HG03139 (cell line): ENCODE results near the gene NPR3.

Experiments used
- ATAC-seq: cut with Tn5 transposase; IDR thresholded peaks from one replicate; pipeline ENCODE4 v1.9.1; 2021; ENCODE audit not compliant: unreplicated experiment

The NPR3 gene

GRCh38 chr5:32805971-32806638, 95.0 kb downstream of the NPR3 start:
- no peak for ATAC-seq

GRCh38 chr5:32808783-32809182, 97.7 kb downstream of the NPR3 start:
- no peak for ATAC-seq

- no peak for ATAC-seq
These were observed 99.7 kb downstream of the NPR3 start for GRCh38 chr5:32810804-32811203.

GRCh38 chr5:32812399-32812798, 101.3 kb downstream of the NPR3 start:
- no peak for ATAC-seq

- ATAC-seq, result no peak
These were observed 103.0 kb downstream of the NPR3 start for GRCh38 chr5:32814141-32814540.

GRCh38 chr5:32814620-32815019, 103.5 kb downstream of the NPR3 start:
- ATAC-seq, result no peak

GRCh38 chr5:32827981-32828380, 116.9 kb downstream of the NPR3 start:
- no peak for ATAC-seq

GRCh38 chr5:32828492-32828891, 117.4 kb downstream of the NPR3 start:
- ATAC-seq, result no peak

DNA sequence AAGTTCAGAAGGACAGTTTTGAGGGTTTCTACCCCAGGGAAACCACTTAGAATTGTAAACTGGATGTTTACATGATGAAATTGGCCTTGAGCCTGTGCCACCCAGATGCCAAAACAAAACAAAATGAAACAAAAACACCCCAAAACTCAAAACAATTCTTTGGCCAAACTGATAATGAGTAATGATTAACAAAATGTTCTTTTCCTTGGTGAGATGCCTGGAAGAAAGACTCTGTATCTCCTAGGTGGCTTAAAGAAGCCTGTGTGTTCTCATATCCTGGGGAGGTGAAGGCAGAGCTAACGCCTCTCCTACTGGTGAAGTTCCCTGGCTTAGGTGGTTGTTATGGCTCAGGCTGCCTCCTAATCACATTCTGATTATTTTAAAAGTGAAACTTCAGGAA, 120.5 kb downstream of the NPR3 start:
- ATAC-seq, result no peak

DNA sequence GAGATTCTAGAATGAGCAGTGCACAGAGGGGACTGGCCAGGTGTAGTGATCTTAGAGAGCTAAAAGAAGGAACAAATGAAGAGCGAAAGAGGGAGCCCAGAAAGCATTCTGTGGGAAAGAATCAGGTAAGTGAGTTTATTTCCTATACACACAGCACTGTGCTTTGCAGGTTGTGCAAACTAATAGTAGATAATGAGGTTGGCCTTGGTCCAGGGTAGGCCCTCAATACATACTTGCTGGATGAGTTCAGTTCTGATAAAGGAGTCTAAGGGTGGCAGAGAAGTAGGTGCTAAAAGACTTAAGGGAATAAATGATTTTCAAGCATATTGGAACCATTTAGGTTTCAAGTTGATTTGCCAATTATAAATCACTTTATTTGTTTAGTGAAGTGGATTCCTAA, 122.0 kb downstream of the NPR3 start:
- no peak for ATAC-seq

DNA sequence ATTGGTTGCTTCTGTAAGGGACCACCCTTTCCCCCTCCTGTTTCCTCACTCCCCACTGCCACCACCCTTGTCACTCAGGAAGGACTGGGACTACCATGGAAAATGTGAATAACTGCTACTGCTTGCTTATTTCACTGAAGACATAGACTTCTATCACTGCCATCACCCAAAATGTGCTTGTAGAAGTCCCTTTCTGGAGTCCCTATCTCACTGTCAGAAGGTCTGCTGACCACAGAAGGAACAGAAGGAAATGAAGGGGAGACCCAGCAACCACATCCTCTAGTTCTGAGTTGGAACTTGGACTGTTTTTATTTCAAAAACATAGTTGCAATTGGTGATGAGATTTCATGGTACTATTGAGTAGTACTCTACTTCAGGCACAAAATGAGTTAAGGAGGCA, 122.5 kb downstream of the NPR3 start:
- ATAC-seq, result no peak

GRCh38 chr5:32834251-32834650, 123.1 kb downstream of the NPR3 start:
- ATAC-seq, result no peak

- no peak for ATAC-seq
These were observed 125.1 kb downstream of the NPR3 start for GRCh38 chr5:32836176-32836575.

- ATAC-seq, result no peak
These were observed 126.1 kb downstream of the NPR3 start for GRCh38 chr5:32837211-32837610.

- ATAC-seq, result no peak
These were observed 128.0 kb downstream of the NPR3 start for GRCh38 chr5:32839106-32839505.

- ATAC-seq, result no peak
These were observed 129.5 kb downstream of the NPR3 start for GRCh38 chr5:32840606-32841005.
